Esophagus (tissue), 2 donors: ENCODE data around the gene WDR18. TPM values are rescaled to one million over a fixed set of nuclear protein-coding genes. Genes with fewer than 3 reads are reported as not detected.

ENCODE experiments used
- H3K27ac ChIP-seq, 2 donors: one replicate each; pipeline ENCODE4 v1.5.1; 2013; ENCODE audit warnings: low read depth in 2 of 2, mild to moderate bottlenecking in 2 of 2, inconsistent platforms in 1 of 2, low read length in 1 of 2, moderate library complexity in 1 of 2
- H3K27me3 ChIP-seq, 2 donors: one replicate each; pipeline ENCODE4 v1.6.1; 2013; ENCODE audit warnings: low read length in 2 of 2, control low read depth in 1 of 2, mild to moderate bottlenecking in 1 of 2; ENCODE audit not compliant: insufficient read depth in 2 of 2, control insufficient read depth in 1 of 2
- H3K36me3 ChIP-seq, 2 donors: one replicate each; pipeline ENCODE4 v1.6.1; 2013; ENCODE audit warnings: low read length in 1 of 2; ENCODE audit not compliant: control insufficient read depth in 2 of 2, insufficient read depth in 2 of 2
- H3K4me1 ChIP-seq, 2 donors: one replicate each; pipeline ENCODE4 v1.6.1; 2013; ENCODE audit warnings: low read length in 1 of 2; ENCODE audit not compliant: control insufficient read depth in 2 of 2, insufficient read depth in 2 of 2
- H3K4me3 ChIP-seq, 2 donors: one replicate each; pipeline ENCODE4 v1.5.1; 2013; ENCODE audit warnings: low read length in 2 of 2, mild to moderate bottlenecking in 2 of 2, low read depth in 1 of 2, moderate library complexity in 1 of 2
- H3K9me3 ChIP-seq, 2 donors: one replicate each; pipeline ENCODE4 v1.6.1; 2013; ENCODE audit warnings: mild to moderate bottlenecking in 2 of 2, low read depth in 1 of 2, low read length in 1 of 2, moderate library complexity in 1 of 2; ENCODE audit not compliant: control insufficient read depth in 2 of 2, insufficient read depth in 1 of 2
- WGBS, 2 donors: extraction: QIAGEN DNeasy Blood & Tissue Kit; methylation state at CpG; one replicate each; pipeline ENCODE4 v1.1.7; 2013; 5-methylcytosine and 5-hydroxymethylcytosine counted together
- polyA plus RNA-seq, 2 donors: library from polyadenylated mRNA; stranded (reverse); fragments of 200-250 nt; gene quantifications; one replicate each; pipeline ENCODE4 v1.2.3, GENCODE V29; 2013
- donor health status: healthy with polysubstance abuse.
- donor health status: Bipolar disorder and iron deficiency.

The WDR18 gene
- polyA plus RNA-seq, 2 donors = 36.2 to 44.8 TPM

GRCh38 chr19:948842-949496 is 35.2 kb upstream of the WDR18 start:
- Histone ChIP-seq H3K36me3 (no peaks in the 10 kb centered on the region), H3K4me1 (peaks cover 0 to 8% of the 10 kb centered on the region in 2 donors), H3K9me3 (no peaks in the 10 kb centered on the region), H3K27me3 (no peaks in the 10 kb centered on the region), H3K27ac (no peak overlapping the region), H3K4me3 (no peak overlapping the region)
- WGBS, 2 donors = 85 to 89% methylated on average over 22 to 25 of the region's 25 CpGs

GRCh38 chr19:950352-951066 is 33.6 kb upstream of the WDR18 start:
- Histone ChIP-seq H3K36me3 (no peaks in the 10 kb centered on the region), H3K27ac (no peak overlapping the region), H3K27me3 (no peaks in the 10 kb centered on the region), H3K4me3 (no peak overlapping the region), H3K9me3 (no peaks in the 10 kb centered on the region), H3K4me1 (peaks cover 0 to 8% of the 10 kb centered on the region in 2 donors)
- 85 to 87% methylated on average over 17 of the region's 17 CpGs for WGBS, 2 donors

- Histone ChIP-seq H3K27ac (no peak overlapping the region), H3K4me1 (peaks cover 0 to 8% of the 10 kb centered on the region in 2 donors), H3K27me3 (no peaks in the 10 kb centered on the region), H3K4me3 (no peak overlapping the region), H3K9me3 (no peaks in the 10 kb centered on the region), H3K36me3 (no peaks in the 10 kb centered on the region)
- 73 to 83% methylated on average over 14 of the region's 14 CpGs for WGBS, 2 donors
These were observed 32.0 kb upstream of the WDR18 start for GRCh38 chr19:952049-952679.

GRCh38 chr19:952680-953444 is 31.3 kb upstream of the WDR18 start:
- no peak overlapping the region for H3K4me3 ChIP-seq
- peaks cover 0 to 8% of the 10 kb centered on the region in 2 donors for H3K4me1 ChIP-seq
- H3K9me3 ChIP-seq = no peaks in the 10 kb centered on the region
- 26 to 32% methylated on average over 20 to 21 of the region's 21 CpGs for WGBS, 2 donors
- H3K36me3 ChIP-seq = no peaks in the 10 kb centered on the region
- H3K27ac ChIP-seq = no peak overlapping the region
- H3K27me3 ChIP-seq = no peaks in the 10 kb centered on the region

- no peaks in the 10 kb centered on the region for H3K9me3 ChIP-seq
- no peak overlapping the region for H3K4me3 ChIP-seq
- peaks cover 0 to 8% of the 10 kb centered on the region in 2 donors for H3K4me1 ChIP-seq
- no peaks in the 10 kb centered on the region for H3K36me3 ChIP-seq
- no peak overlapping the region for H3K27ac ChIP-seq
- H3K27me3 ChIP-seq = no peaks in the 10 kb centered on the region
- 51 to 54% methylated on average over 33 of the region's 33 CpGs for WGBS, 2 donors
These were observed 30.5 kb upstream of the WDR18 start for GRCh38 chr19:953445-954271.

GRCh38 chr19:954272-954671 is 29.9 kb upstream of the WDR18 start:
- no peak overlapping the region for H3K4me3 ChIP-seq
- 81 to 85% methylated on average over 14 of the region's 14 CpGs for WGBS, 2 donors
- no peak overlapping the region for H3K27ac ChIP-seq
- peaks cover 0 to 8% of the 10 kb centered on the region in 2 donors for H3K4me1 ChIP-seq
- no peaks in the 10 kb centered on the region for H3K9me3 ChIP-seq
- no peaks in the 10 kb centered on the region for H3K36me3 ChIP-seq
- H3K27me3 ChIP-seq = no peaks in the 10 kb centered on the region

- Histone ChIP-seq H3K27me3 (no peaks in the 10 kb centered on the region), H3K36me3 (peaks cover 0 to 4% of the 10 kb centered on the region in 2 donors), H3K9me3 (no peaks in the 10 kb centered on the region), H3K27ac (no peak overlapping the region), H3K4me1 (peaks cover 0 to 8% of the 10 kb centered on the region in 2 donors), H3K4me3 (no peak overlapping the region)
- WGBS, 2 donors = 88 to 90% methylated on average over 41 to 43 of the region's 43 CpGs
These were observed 29.3 kb upstream of the WDR18 start for GRCh38 chr19:954672-955494.

GRCh38 chr19:955803-956765 is 28.1 kb upstream of the WDR18 start:
- Histone ChIP-seq H3K27me3 (no peaks in the 10 kb centered on the region), H3K4me1 (peaks cover 0 to 8% of the 10 kb centered on the region in 2 donors), H3K4me3 (no peak overlapping the region), H3K9me3 (no peaks in the 10 kb centered on the region), H3K36me3 (peaks cover 0 to 6% of the 10 kb centered on the region in 2 donors), H3K27ac (no peak overlapping the region)
- 79 to 85% methylated on average over 55 of the region's 55 CpGs for WGBS, 2 donors
